GM21576 (cell line): ENCODE data around the gene PDK4.
"Not testable (repeated sequence)": the region's sequence is repeated elsewhere in the genome, so short reads cannot be mapped to it uniquely, and the experiment has no call there.

Source experiments
- ATAC-seq: cut with Tn5 transposase; IDR thresholded peaks from one replicate; pipeline ENCODE4 v1.9.1; 2021; ENCODE audit warnings: mild to moderate bottlenecking, moderate library complexity; ENCODE audit not compliant: unreplicated experiment

PDK4 gene

GRCh38 chr7:95578299-95578855, 17.9 kb downstream of the PDK4 start:
- no peak for ATAC-seq

GRCh38 chr7:95577137-95577536, 19.2 kb downstream of the PDK4 start:
- no peak for ATAC-seq

DNA sequence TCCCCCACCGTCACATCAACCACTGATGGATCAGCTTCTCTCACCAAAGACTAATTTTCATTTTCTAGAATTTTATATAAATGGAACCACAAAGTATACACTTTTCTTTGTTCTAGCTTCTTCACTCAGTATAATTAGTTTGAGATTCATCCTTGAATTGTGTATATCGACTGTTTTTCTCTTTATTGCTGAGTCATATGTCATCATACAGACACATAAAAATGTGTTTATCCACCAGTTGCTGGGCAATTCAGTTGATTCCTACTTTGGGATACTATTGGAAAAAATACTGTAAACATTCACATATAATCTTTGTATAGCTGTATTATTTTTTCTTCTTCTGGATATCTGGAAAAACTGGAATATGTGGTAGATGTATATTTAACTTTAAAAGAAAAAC, 26.6 kb downstream of the PDK4 start:
- no peak for ATAC-seq

DNA sequence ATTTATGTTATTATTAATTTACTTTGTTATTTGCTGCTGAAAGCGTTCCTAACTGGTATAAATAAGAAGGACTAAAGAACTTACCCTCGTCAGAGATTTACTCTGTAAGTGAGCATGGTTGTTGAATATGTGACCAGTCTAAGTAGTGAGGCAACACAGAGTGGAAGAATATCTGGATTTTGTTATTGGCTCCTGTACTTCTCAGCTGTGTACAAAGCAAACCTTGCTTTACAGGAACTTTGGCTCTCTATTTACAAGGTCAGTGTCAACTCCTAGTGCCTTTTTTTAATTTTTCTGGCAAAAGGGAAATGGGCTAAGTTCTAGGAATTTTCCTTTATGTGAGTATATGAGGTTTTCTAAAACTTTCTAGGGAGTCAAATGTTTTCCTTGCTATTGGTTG, 35.6 kb downstream of the PDK4 start:
- no peak for ATAC-seq

DNA sequence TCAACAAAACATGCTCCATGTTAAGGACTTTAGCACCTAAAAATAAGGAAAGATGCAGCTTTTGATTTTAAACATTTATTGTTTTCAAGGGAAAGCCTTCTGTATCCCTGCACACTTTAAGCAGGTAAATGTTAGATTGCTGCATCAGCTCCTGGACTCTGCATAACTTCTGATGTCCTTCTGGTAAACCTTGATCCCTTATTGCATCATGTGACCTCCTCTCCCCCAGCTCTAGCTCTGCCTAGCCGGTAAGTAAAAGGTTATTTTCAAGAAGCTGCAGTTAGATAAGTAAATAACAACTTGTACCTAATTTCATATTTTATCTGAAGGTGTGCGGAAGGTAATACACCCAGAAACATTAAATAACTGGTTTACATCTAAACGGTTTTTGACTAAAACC, 37.5 kb downstream of the PDK4 start:
- no peak for ATAC-seq

DNA sequence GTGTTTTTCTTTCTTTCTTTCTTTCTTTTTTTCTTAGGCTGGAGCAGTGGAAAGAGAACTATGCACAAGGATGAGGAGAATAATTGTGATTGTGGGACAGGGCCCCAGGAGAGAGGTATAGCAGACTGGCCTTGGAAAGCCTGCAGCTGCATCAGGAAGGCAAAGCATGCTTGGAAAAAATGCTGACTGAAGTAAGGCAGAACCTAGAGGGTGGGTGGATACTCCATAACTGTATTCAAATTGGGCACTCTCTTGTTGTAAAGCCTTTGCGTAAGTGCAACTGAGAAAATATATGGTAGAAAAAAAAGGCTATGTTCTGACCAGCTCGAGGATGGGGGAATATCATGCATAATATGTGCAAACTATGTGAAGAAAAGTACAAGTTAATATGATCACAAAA, 39.5 kb downstream of the PDK4 start:
- ATAC-seq: no peak

GRCh38 chr7:95553939-95554338, 42.4 kb downstream of the PDK4 start:
- no peak for ATAC-seq

- not testable (repeated sequence) for ATAC-seq
Observed at GRCh38 chr7:95552010-95552926, 44.0 kb downstream of the PDK4 start.

DNA sequence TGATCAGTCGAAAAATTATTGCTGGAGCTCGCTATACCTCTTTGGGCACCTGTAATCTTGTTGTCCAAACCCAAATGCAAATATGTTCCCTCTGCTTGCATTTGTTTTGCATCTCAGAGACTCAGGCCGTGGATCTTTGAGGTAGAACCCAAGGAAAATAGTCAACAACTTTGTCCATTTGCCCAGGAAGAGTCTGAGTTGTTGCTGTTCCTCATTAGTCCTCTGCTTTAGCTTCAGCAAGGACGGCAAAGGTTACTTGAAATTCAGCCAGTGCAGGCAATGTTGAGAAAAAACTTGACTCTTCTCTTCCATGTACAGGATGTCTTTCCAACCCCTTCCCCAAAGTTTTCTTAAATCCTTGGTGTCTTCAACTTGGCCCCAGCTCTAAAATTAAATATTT, 45.8 kb downstream of the PDK4 start:
- no peak for ATAC-seq

- no peak for ATAC-seq
Observed at GRCh38 chr7:95549818-95550529, 46.3 kb downstream of the PDK4 start.

GRCh38 chr7:95547361-95548348, 48.7 kb downstream of the PDK4 start:
- no peak for ATAC-seq

DNA sequence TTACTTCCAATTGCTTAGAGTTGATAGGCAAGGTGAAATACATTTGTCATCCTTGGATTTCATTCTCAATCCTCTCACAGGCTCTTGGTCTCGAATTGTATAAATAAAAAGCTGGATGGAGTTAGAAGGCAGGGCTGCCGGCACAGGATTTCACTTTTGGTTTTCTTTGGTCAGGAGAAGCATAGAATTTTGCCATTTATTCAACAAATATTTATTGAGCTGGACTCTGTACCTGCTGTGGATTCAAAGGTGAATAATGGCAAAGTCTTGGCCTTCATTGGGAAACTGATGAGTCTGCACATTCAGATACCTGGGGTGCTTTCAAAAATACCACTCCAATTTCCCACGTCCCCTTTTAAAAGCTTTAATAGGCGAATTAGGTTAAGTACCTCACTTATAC, 49.7 kb downstream of the PDK4 start:
- ATAC-seq: no peak

- ATAC-seq: no peak
Observed at GRCh38 chr7:95545673-95546072, 50.6 kb downstream of the PDK4 start.

DNA sequence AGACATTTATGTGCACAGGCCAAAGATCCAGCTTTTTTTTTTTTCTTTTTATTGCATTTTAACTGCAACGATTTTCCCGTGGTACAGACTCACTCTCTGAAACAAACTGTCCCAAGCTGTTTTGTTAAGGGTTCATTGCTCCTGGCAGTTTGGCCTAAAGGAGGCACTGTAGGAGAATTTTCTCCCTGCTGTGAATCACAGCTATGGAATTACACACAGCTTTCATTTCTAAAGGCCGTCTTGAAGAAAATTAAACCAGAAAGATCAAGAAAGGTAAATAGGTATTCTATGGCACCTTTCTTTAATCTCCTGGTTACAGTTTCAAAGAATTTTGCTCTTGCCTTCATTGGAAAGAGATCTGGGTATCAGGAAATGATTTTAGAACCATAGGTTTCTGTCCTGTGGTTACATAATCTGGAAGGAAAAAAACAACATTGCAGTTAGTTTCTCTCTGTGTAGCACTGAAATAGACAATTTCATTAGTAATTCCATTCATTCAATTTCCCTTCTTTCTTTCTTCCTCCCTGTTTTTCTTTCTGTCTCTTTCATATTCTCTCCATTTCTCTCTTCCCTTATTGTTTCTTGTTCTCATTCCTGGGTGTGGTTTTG, 51.2 kb downstream of the PDK4 start:
- ATAC-seq: no peak

DNA sequence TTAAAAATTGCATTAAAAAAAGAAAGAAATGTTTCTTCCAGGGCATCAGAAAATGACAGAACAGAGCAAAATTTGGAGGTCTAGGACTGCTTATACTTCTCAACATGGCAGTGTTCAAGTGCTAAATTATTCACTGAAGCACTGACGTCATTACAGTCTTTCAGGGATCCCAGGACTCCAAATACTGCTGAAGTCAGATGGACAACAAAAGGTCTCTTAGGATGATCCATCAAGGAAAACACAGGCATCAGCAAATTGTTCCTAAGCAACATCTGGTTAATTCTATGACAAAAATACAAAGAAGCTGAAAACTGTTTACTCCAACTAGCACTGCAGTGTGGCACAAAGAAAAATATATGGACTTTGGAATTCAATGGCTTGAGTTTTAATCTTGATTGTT, 52.1 kb downstream of the PDK4 start:
- no peak for ATAC-seq

- ATAC-seq: no peak
Observed at GRCh38 chr7:95543312-95543711, 53.0 kb downstream of the PDK4 start.

- ATAC-seq: no peak
Observed at GRCh38 chr7:95540366-95540765, 56.0 kb downstream of the PDK4 start.

- ATAC-seq: no peak
Observed at GRCh38 chr7:95539426-95539825, 56.9 kb downstream of the PDK4 start.

DNA sequence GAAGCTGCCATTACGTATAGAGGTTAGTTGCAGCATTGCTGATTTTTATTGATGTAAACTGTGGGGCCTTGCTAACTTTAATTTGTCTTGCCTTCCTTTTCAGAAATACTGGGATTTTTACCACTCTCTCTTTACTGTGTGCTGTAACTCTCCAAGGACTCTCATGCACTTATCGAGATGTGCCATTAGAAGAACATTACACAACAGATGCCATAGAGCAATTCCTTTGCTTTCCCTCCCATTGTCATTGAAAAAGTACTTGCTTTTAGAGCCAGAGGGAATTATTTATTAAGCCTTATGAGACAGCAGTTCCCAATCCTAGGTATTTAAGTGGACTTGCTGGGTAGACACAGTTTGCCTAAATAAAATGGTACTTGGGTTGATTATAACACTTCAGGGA, 58.8 kb downstream of the PDK4 start:
- no peak for ATAC-seq

DNA sequence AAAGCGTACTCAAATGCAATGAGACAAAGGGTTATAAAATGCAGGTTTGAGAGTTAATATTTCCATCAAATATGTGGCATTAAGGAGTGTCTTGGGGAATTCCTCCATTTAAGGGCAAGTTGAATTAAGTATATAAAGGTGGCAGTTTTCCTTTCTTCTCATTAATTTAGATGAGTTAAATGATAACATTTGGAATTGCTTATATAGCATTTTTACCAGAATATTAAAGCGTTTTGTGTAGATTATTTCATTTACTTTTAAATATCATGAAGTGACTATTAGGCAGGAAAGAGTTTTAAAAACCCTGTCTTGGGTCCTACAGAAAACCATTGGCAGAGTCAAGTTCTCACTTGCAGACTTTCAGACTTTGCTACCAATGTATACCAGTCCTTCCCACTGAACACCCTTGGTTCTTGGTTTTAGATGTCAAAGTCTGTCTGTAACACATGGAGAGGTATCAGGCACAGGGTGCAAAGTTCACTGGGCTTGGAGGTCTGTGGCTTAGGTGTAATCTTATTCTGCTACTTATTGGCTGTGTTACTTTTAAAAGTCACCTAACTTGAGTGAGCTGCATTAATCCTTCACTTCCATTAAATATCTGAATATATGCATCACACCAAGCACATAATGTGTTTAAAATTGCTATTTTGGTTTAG, 59.5 kb downstream of the PDK4 start:
- ATAC-seq: no peak
